Activated effector memory CD4-positive, alpha-beta T cell treated with anti-CD3 and anti-CD28 coated beads, Interleukin-2, amount 50 U/mL, for 16 hours (primary cell): Measurements from ENCODE around the gene SPAG6.
"Not testable (repeated sequence)": the region's sequence is repeated elsewhere in the genome, so short reads cannot be mapped to it uniquely, and the experiment has no call there.

Experiments
- DNase-seq: peaks from one replicate; pipeline ENCODE4 v3.0.0-alpha.2; 2020

Gene SPAG6

DNA sequence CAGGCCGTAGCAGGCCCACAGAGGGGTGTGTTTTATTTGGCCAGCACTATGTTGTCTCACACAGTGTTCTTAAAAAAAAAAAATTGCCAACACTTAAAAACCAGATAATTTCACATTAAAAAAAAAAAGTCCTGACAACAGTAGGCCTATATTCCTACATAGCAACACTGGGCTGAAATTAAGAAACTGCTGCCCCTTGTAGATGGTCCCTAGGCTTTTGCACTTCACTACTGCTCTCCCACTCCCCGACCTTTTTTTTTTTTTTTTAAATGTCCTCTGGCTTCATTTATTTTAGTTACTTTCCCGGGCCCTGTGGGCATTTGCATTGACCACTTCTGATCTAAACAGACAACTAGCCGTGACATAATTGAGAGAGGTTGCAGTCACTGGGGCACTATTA is 36.0 kb downstream of the SPAG6 start:
- no peak for DNase-seq

DNA sequence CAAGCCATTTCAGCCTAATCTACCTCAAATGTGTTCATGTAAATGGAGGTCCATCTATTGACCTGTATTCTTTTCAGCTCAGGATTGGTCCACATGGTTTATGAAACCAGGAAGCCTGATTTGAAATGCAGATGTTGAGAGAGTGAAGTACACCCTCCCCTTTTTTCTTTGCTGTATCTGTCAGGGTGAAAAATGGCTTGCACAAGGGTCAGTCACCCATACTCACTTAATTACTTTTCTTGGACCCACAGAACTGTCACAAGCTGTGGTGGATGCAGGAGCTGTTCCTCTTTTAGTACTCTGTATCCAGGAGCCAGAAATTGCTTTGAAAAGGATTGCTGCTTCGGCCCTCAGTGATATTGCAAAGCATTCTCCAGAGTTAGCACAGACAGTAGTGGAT is 41.2 kb downstream of the SPAG6 start:
- no peak for DNase-seq

DNA sequence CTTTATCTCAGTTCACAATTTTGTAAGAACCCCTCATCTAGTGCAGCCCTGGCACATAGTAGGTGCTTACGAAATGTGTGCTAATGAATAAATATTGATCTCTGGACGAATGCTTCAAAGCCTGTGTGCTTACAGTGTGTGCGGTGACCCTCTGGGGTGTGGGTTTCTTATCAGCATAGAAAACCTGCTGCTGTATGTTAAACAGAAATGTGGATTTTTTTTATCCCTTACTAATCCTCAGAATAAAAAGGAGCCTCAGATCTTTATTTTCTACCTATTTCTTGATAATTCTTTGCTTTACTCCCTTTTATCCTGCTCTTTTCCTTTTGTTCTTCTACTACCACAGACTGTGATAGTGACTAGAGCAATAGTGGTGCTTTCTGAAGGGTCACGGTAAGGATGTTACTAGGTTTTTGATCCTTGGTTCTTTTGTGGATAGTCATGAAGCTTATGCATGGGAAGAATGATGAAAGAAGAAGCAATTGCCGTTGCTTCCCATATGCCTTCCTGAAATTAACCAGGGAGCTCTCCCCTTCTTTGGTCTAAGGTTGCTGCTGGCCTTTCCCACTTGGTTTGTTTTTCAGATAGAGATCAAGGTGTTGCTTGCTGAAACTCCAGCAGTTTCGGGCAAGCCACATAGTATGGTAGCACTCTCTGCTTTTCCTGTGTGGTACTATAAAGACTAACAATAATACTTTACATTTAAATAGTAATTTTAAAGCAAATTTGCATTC is 44.7 kb downstream of the SPAG6 start:
- no peak for DNase-seq

DNA sequence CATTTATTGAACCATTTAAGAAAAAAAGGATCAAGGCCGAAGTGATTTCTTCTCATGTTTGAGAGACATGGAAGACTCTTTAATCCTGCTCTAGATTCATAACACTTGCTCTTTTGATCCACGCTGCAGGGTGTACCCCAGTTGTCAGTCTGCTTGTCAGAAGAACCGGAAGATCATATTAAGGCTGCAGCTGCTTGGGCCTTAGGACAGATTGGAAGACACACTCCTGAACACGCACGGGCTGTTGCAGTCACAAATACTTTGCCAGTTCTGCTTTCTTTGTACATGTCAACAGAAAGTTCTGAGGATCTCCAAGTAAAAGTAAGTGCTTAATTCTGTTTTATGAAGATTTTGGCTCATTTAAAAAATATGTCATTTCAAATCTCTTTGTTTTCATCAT is 46.3 kb downstream of the SPAG6 start:
- DNase-seq = no peak

DNA sequence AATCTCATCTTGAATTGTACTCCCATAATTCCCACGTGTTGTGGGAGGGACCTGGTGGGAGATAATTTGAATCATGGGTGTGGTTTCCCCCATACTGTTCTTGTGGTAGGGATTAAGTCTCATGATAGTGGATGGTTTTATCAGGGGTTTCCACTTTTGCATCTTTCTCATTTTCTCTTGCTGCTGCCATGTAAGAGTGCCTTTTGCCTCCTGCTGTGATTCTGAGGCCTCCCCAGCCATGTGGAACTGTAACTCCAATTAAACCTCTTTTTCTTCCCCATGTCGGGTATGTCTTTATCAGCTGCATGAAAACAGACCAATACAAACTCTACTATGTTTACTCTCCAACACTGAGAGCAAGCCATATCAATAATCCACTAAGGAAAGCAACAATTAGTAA is 50.9 kb downstream of the SPAG6 start:
- DNase-seq = not testable (repeated sequence)

DNA sequence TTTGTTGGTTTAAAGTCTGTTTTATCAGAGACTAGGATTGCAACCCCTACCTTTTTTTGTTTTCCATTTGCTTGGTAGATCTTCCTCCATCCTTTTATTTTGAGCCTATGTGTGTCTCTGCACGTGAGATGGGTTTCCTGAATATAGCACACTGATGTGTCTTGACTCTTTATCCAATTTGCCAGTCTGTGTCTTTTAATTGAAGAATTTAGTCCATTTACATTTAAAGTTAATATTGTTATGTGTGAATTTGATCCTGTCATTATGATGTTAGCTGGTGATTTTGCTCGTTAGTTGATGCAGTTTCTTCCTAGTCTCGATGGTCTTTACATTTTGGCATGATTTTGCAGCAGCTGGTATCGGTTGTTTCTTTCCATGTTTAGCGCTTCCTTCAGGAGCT is 61.6 kb downstream of the SPAG6 start:
- DNase-seq = not testable (repeated sequence)

DNA sequence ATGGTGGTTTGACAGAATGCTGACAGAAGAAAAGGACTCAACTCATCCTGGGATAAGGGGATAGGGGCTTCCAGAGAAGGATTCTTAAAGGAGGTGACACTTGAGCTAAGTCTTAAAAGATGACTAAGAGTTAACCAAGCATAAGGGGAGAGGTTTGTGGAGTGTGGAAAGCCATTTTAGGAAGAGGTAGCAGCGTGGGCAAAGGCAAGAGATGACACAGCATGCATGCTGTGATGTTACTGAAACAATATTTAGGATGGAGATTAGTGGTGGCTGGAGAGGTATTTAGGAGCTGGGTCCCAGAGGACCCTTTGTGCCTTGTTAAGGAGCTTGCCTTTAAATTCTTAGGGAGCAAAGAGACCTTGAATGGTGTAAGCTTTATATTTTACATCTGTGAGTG is 65.1 kb downstream of the SPAG6 start:
- DNase-seq = no peak

DNA sequence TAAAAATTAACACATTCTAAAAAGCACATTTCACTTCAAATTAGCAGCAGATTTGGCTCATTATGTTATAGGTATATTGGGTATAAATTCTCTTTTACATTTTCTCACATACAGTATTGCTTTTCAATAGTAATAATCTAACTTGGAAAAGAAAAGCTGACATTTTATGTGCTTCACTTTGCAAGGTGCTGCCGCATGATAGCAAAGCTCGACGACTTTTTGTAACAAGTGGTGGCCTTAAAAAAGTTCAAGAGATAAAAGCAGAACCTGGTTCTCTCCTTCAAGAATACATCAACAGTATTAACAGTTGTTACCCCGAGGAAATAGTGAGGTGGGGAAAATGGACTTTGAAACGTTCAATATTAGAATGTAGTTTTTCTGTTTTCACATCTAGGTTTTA is 65.5 kb downstream of the SPAG6 start:
- DNase-seq = no peak

DNA sequence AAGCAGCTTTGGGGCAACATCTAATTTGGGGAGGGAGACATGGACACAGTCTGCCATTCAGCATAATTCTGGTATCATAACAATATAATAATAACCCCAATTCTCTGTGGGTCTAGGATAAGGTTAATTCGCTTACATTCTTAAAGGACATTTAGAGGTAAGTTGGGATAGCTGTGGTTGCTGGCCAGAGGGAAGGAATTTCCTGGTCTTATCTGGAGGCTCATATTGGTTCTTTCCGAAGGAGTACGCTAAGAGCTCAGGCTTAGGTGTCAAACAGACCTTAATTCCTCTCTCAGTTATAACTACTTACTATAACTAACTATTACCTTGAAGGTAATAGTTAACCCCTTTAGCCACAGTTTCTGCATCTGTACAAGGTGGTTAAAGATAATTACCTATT is 68.8 kb downstream of the SPAG6 start:
- no peak for DNase-seq

DNA sequence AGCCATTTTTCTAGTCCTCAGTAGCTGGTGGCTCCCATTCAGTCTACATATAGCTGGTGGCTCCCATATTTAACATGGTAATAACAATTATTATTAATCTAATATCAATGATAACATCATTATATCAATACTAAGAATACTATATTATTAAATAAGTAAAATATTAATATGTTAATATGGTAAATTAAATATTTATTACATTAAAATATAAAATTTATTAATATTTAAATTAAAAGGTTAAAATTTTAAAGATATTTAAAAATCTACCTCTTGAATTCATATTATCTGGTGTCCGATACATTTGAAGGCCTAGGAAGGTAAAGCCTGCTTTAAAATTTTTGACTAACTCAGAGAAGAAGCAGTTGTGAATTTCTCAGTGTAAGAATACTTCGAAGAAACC is 69.8 kb downstream of the SPAG6 start:
- no peak for DNase-seq

DNA sequence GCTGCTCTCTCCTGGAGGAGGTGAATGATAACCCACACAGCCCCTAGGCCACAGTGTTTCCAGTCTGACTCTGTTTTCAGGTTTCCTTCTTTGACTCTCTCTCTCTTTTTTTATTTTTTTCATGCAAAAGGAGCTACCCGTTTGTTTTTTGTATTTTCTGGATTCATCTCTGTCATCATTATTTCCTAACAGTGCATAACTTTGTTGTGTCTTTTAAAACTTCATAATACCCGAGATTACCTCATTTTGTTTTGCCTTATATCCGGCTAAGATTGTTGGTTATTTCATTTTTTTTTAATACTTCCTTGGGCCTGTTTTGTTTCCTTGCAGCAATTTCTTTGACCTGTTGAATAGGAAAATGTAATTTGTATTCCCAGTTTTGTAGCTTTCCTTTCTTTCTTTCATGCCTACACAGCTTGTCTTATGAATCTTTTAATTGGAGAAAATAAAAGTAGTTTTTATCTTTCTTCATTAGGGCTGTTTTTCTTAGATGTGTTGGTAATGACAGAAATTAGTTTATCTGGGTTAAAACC is 72.5 kb downstream of the SPAG6 start:
- DNase-seq = no peak

DNA sequence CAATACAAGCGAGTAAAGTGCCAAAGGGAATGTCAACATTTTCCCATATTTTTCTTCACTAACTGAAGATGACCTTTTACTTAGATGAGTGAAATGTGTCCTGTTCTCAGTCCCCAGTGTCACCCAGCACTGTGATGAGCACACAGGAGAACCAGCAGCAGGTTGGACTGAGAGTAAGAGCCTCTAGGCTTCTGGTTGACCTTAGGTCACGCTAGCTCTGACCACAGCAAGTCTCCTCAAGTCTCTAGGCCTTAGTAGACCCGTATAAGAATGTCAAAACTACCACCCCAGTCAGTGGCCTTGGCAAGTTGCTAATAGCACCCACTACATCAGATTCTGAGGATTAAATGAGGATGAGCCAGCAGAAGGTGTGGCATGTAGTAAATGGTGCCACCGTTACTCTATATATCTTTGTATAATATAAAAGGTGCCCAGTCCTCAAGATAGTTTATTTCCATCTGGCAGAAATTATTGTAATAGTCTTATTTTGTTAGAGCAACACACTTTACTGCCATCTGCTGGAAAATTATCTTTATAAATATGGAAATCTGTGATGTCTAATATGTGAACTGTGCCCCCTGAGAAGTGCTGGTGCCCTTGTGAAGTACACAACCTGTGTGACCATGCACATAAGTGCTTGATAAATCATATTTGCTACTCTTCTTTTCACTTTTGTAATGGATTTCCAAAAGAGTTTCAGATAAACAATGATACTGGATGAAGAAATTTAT is 75.7 kb downstream of the SPAG6 start:
- DNase-seq = no peak

DNA sequence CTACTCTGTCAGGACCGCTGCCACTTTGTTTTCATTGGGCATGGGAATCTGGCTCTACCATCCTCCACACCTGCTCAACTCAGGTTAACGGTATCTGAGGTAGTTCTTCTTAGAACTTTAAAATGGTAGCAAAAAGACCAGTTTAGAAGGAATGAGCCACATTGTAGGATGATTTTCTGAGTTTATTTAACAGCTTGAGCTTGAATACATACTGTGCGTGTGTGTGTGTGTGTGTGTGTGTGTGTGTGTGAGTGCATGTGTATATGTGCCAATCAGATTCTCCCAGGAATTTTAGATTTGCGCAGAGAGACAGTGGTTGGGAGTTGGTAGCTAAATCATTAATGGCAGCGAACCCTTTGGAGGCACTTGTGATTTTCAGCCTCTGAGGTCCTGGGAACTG is 81.4 kb downstream of the SPAG6 start:
- DNase-seq = no peak

DNA sequence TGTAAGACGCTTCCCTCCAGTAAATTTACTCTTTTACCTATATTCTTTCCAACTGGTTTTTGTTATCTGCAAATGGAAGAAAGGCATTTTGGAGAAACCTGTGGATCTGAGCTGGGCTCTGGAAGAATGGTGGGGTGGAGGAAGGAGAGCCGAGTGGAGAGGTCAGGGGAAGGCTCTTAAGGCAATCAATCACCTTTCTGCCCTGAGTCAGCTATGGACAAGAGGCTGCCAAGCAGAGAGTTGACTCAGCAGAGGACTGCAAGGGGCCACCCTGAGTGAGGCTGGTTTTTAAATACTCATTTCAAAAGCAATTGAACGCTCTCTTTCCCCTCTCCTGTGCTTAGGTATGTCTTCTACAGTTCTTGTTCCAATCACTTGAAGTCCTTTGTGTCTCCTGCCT is 81.8 kb downstream of the SPAG6 start:
- DNase-seq = no peak

DNA sequence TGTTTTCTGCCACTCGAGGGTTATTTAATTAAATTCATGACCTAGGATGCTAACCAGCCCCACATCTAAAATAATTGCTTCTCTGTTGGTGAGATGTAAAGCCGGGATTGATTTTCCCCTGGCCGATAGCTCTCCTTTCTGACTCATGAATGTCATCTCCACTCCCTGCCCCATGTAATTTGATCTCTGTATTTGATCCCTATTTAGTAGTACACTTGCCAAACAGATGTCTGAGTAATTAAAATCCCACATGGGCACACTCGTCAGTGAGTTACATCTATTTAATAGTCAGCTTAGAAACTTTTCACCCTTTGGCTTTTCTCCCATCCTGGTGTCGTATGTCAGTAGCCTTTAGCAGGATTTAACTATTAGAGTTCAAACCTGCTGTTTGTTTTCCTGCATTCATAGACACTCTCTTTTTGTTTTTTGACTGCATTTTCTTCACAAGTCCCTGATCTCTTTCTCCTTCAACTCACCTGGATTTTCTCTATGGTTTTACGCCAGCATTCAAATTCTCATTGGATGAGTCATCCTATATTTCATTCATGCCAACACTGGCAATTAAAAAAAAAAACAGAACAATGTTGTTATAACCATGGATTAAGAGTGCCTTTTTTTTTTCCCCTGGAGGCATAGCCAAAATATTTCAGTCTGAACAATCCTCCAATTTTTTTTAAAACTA is 82.7 kb downstream of the SPAG6 start:
- DNase-seq = no peak

DNA sequence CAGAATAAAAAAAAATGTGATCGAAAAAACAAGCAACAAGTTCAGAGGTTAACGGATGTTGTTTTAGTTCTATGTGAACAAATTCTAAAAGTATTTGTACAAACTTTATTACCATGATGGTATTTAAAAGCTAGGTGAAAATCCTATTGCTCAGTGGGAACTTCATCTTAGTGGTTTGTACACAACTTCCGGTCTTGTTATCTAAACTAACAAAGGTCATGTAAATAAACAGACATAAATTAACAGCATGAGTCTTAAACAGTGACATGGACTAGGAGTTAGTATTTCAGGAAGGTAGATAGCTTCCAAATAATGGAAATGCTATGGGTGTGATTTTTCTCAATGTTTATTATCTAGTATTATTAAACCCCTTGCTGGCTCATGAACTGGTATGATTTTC is 83.8 kb downstream of the SPAG6 start:
- no peak for DNase-seq

DNA sequence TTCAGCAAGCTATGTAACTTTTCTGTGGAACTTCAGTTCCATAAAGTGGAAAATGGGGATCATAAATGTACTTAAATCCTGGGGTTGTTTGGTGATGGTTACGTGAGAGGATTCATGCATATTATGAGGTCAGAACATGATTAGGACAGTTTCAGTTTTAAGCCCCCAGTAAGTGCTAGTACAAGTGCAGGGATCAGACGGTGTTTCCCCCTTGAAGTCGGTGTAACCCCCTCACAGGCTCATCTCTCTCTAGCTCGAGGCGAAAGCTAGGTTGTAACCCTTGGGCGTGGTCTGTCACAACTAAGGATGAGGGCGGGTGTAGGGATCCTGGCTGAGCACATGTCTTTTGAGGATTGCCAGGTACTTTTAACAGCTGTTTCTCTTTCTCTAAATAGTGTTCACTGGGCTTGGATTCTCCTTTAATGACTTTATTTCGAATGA is 84.7 kb downstream of the SPAG6 start:
- no peak for DNase-seq

DNA sequence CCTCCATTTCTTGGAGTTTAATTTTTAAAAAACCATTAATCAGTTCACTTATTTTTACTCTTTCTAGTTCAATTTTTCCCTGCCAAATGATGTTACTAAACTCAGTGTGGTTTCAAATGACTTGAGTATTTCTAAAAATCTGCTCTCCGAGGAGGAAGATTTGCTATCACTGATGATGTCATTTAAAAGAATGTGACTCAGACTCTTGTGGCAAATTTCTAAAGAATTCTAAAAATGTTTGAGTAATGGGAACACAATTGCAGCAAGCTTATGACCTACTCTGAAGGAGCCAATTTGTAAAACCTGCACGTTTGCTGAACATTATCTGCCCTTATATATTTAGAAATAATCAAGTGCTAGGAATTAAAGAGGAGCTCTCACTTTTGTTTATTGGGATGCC is 88.6 kb downstream of the SPAG6 start:
- no peak for DNase-seq

DNA sequence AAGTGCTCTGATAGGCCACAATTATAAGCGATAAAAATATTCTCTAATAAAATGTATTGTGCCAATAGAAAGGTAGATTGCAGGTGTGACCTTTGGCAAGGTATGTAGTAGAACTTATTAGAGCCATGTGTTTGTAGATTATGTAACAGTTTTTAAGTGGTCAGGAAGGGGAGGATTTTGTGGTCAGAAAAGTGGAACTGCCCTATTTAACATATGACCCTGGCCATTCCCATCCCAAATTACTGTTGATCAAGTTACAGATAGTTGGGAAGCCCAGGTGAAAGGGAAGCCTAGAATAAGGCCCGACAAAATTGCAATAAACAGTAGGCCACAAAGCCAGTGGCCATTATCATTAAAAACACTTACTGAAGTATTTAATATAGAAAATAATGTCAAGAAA is 89.2 kb downstream of the SPAG6 start:
- no peak for DNase-seq

DNA sequence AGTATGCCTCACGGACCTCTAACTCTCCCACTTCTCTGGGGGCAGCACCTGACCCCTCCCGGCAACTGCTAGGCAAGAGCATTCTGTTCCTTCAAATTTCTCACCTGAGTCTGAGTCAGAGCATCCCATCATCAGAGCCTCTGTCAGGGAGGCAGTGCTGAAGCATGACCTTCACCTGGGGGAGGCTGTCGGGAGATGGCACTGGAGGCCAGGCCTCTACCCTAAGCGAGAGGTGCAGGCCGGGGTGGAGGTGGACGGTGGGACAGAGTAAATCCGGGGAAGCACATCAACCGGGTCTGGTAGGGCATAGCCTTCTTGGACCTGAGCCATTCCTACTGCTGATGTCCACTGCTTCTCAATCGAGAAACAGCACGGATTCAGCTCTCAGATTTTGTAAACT is 90.4 kb downstream of the SPAG6 start:
- peak; percentile 63 for DNase-seq

DNA sequence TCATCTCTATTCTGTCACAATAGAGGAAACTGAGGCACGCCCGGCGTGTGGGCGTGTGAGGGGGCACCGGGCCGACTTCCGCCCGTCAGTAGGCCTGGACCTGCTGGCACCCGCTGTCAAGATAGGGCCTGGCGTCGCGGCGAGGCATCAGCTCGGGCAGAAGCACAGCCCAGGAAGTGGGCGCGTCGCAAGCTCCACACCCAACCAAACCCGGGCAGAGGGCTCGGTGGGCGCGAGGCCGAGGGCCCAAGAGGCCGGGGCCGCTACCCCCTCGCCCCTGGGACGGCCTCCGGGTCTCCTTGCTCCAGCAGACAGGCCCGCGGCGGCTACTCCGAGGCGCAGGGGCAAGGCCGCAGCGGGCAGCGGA is 91.2 kb downstream of the SPAG6 start:
- no peak for DNase-seq

DNA sequence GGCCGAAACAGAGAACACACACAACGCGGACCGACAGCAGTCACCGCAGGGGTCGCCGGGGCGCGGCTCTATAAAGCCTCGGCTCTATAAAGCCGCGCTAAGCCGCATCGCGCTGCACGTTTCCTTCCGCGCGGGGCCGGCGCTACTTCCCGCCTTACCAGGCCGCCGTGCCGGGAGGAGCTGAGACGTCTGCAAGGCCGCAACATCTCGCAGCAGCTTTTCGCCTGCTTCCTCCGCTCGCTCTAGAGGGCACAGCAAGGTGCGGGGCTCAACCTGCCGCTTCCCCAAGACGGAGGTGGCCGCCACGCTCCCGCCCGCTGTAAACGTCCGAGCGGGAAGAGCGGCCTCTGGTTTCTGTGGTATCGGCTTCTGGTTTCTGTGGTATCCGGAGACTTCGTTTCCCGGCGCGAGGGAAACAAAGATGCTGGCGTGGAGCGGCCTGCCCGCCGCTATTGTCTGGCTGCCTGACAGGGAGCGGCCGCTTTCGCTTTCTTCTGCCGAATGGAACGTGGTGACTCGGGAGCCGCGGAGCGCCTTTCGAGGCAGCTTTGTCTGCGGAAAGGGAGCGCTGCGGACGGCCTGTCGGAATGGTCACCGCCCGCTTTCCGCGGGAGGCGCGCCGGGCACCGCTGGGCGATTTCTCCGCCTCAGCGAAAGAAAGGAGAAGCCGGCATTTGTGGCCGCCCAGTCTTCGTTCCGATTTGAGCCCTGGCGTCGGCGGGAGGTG is 91.8 kb downstream of the SPAG6 start:
- peak; percentile 95 for DNase-seq
